Mesendoderm (in vitro differentiated cells): ENCODE measurements around the gene C11orf21.
A peak's percentile ranks its signal among the peaks of the same experiment; 100 is the strongest.

Source experiments
- DNase-seq: peaks from one replicate; pipeline ENCODE4 v3.0.0; 2013
- H2AK5ac ChIP-seq: 2 replicates; pipeline ENCODE4 v1.6.1; 2013; ENCODE audit warnings: low read length, inconsistent platforms
- H2BK120ac ChIP-seq: 2 replicates; pipeline ENCODE4 v1.6.1; 2013; ENCODE audit warnings: low read depth, mild to moderate bottlenecking, low read length, moderate library complexity, mixed read lengths
- H2BK15ac ChIP-seq: replicated peaks from 2 replicates; pipeline ENCODE4 v1.6.1; 2013; ENCODE audit warnings: low read depth, mild to moderate bottlenecking, moderate library complexity
- H2BK5ac ChIP-seq: 2 replicates; pipeline ENCODE4 v1.6.1; 2013; ENCODE audit warnings: low read length, inconsistent platforms
- H3K18ac ChIP-seq: 2 replicates; pipeline ENCODE4 v1.6.1; 2013; ENCODE audit warnings: mild to moderate bottlenecking, low read length, mixed read lengths
- H3K23ac ChIP-seq: one replicate; pipeline ENCODE4 v1.6.1; 2013; ENCODE audit warnings: low read length
- H3K27ac ChIP-seq: 2 replicates; pipeline ENCODE4 v1.5.1; 2013; ENCODE audit warnings: low read depth, mild to moderate bottlenecking, inconsistent platforms, low read length, moderate library complexity
- H3K27me3 ChIP-seq: 2 replicates; pipeline ENCODE4 v1.6.1; 2013; ENCODE audit warnings: low read length, control low read depth, mild to moderate bottlenecking, inconsistent platforms; ENCODE audit not compliant: insufficient read depth, poor library complexity
- H3K36me3 ChIP-seq: 2 replicates; pipeline ENCODE4 v1.6.1; 2013; ENCODE audit warnings: low read length, inconsistent platforms; ENCODE audit not compliant: control insufficient read depth, insufficient read depth
- H3K4ac ChIP-seq: one replicate; pipeline ENCODE4 v1.6.1; 2013; ENCODE audit warnings: low read depth, mild to moderate bottlenecking, low read length, moderate library complexity
- H3K4me1 ChIP-seq: 2 replicates; pipeline ENCODE4 v1.6.1; 2013; ENCODE audit warnings: low read depth, low read length, inconsistent platforms; ENCODE audit not compliant: control insufficient read depth
- H3K4me2 ChIP-seq: 2 replicates; pipeline ENCODE4 v1.6.1; 2013; ENCODE audit warnings: low read length
- H3K4me3 ChIP-seq: 2 replicates; pipeline ENCODE4 v1.5.1; 2013; ENCODE audit warnings: mild to moderate bottlenecking, low read length
- H3K56ac ChIP-seq: one replicate; pipeline ENCODE4 v1.6.1; 2013; ENCODE audit warnings: low read length
- H3K79me1 ChIP-seq: 2 replicates; pipeline ENCODE4 v1.6.1; 2013; ENCODE audit warnings: low read length, inconsistent platforms
- H3K79me2 ChIP-seq: 2 replicates; pipeline ENCODE4 v1.6.1; 2013; ENCODE audit warnings: mild to moderate bottlenecking, low read length; ENCODE audit not compliant: control insufficient read depth, insufficient read depth
- H3K9ac ChIP-seq: 2 replicates; pipeline ENCODE4 v1.6.1; 2013; ENCODE audit warnings: low read length, inconsistent platforms
- H4K5ac ChIP-seq: one replicate; pipeline ENCODE4 v1.6.1; 2013; ENCODE audit warnings: low read length
- H4K8ac ChIP-seq: one replicate; pipeline ENCODE4 v1.6.1; 2013; ENCODE audit warnings: low read depth, mild to moderate bottlenecking, control low read depth, low read length, moderate library complexity
- WGBS: extraction: QIAGEN DNeasy Blood & Tissue Kit; methylation state at CpG from one replicate; pipeline ENCODE4 v1.1.7; 2013; ENCODE audit warnings: low lambda C conversion rate, missing lambda C conversion rate; ENCODE audit not compliant: insufficient coverage; ENCODE audit errors: extremely low coverage; 5-methylcytosine and 5-hydroxymethylcytosine counted together

C11orf21 gene

DNA sequence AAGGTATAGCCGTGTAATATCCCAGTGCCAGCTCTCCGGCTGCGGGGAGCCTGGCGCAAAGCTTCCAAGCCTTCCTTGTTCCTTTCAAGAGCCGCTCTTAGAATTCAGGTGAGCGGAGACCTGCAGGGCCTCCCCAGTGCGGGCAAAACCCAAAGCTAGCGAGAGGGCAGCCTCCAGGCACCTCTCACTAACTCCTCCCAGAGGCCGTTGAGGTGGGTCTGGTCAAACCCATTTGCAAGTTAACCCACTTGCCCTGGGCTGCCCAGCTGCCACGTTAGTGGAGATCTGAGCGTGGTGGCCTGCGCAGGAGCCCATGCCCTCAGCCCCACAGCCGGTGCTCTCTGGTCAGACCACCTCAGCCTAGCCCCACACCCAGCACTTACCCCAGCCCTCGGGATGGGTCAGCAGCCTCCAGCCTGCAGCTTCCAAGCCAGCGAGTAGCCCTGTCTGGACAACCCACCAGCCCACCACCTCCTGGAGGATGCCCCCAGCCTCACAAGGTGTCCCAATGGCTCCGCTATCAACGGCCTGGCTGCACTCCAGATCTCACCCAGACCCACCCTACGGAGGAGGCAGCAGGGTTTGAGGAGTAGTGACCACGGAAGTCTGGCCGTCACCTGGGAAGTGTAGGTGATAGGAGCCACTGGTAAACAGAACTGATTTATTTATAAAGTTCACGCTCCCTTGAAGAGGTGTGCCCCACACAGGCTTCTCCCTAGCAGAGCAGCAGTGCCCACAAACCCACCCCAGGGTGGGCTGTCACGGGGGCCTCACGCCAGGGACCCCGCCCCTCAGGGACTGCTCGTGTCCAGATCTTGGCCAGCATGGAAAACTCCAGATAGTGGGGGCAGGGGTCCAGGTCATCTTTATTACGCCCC lies 33.6 kb downstream of the C11orf21 start:
- no CpG with 5 or more reads among the region's 26 CpGs for WGBS

DNA sequence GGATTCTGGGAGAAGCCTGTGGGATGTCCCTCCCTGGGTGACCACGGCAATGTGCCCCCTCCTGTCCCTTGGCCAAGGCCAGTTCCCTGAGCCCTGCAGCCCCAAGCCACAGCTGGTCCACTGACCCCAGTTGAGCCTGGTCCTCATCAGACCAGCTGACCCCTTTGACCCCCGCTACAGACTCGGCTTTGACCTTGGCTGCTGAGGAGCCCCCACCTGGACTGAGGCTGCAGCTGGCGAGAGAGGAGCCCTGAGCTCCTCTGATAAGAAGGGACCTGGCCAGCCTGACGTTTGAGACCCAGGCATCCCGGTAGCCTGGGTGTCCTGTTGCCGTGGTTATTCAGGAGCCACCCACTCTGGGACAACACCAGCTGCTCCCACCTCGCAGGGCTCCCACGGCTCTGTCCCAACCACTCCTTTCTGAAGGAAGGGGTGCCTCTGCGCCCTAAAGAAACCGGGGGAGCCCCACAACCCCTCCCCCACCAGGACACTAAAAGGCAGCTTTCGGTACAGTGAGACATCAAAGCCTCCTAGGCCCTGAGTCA lies 34.3 kb downstream of the C11orf21 start:
- H2AK5ac ChIP-seq, result no peak overlapping the region
- no peak overlapping the region for H3K9ac ChIP-seq
- no peak overlapping the region for H2BK15ac ChIP-seq
- no peaks in the 10 kb centered on the region for H3K4me1 ChIP-seq
- no peak overlapping the region for H3K56ac ChIP-seq
- H3K23ac ChIP-seq, result no peak overlapping the region
- H3K79me2 ChIP-seq, result no peaks in the 10 kb centered on the region
- H3K4ac ChIP-seq, result no peak overlapping the region
- no peak overlapping the region for H3K4me3 ChIP-seq
- H3K4me2 ChIP-seq, result no peak overlapping the region
- no peaks in the 10 kb centered on the region for H3K79me1 ChIP-seq
- no peak overlapping the region for H4K8ac ChIP-seq
- H4K5ac ChIP-seq, result no peak overlapping the region
- H3K27ac ChIP-seq, result no peak overlapping the region
- H3K18ac ChIP-seq, result no peak overlapping the region
- peaks cover 28% of the 10 kb centered on the region for H3K27me3 ChIP-seq
- no peak overlapping the region for H2BK120ac ChIP-seq
- H2BK5ac ChIP-seq, result no peak overlapping the region
- no CpG with 5 or more reads among the region's 12 CpGs for WGBS
- DNase-seq, result no peak
- no peaks in the 10 kb centered on the region for H3K36me3 ChIP-seq

More for the DNA sequence above, 33.6 kb downstream of the C11orf21 start:
- DNase-seq, result no peak
- no peak overlapping the region for H3K27ac ChIP-seq
- H3K79me1 ChIP-seq, result no peaks in the 10 kb centered on the region
- no peak overlapping the region for H3K18ac ChIP-seq
- no peak overlapping the region for H2BK15ac ChIP-seq
- H3K27me3 ChIP-seq, result peaks cover 28% of the 10 kb centered on the region
- H2AK5ac ChIP-seq, result no peak overlapping the region
- H3K79me2 ChIP-seq, result no peaks in the 10 kb centered on the region
- no peak overlapping the region for H3K23ac ChIP-seq
- H2BK120ac ChIP-seq, result no peak overlapping the region
- no peak overlapping the region for H4K8ac ChIP-seq
- no peak overlapping the region for H2BK5ac ChIP-seq
- H3K4me1 ChIP-seq, result no peaks in the 10 kb centered on the region
- no peak overlapping the region for H3K9ac ChIP-seq
- H3K4me2 ChIP-seq, result peak overlapping the region; percentile 7
- no peak overlapping the region for H3K4me3 ChIP-seq
- H3K36me3 ChIP-seq, result no peaks in the 10 kb centered on the region
- no peak overlapping the region for H4K5ac ChIP-seq
- H3K56ac ChIP-seq, result no peak overlapping the region
- H3K4ac ChIP-seq, result no peak overlapping the region

DNA sequence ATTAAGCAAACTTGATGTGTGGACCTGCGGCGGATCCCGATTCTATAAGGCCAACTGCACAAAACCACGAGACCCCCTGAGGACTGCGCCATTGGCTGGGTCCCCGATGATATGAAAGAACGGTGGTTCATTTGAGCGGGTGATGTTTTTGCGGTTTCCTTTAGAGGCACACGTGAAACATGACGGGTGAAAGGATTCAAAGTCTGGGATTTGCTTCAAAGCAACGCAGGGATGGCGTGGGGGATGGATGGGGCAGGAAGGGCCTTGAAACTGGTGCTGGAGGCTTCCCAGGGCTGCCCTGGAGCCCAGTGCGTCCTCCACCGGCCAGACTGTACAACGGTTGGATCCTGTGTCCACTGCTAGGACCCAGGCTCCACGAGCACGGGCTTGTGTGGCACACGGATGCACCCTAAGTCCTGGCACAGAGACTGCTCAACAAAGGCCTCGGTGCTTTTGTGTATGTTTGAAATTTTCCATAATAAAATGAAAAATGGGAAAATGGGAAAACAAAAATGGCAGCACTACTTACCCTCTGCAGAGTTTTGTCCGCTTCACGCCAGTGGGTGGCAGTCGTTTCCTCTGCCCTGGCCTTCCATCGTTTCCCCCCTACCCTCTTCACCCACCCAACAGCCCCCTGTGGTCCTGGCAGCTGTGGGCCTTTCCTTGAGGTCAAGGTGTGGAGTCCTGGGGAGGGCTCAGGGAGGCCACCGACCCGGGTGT lies 35.0 kb downstream of the C11orf21 start:
- DNase-seq, result no peak
- no peak overlapping the region for H4K8ac ChIP-seq
- no peak overlapping the region for H3K23ac ChIP-seq
- H3K79me2 ChIP-seq, result no peaks in the 10 kb centered on the region
- no peak overlapping the region for H3K4ac ChIP-seq
- H3K27me3 ChIP-seq, result peaks cover 22% of the 10 kb centered on the region
- no CpG with 5 or more reads among the region's 26 CpGs for WGBS
- no peak overlapping the region for H3K56ac ChIP-seq
- H2BK5ac ChIP-seq, result no peak overlapping the region
- H2AK5ac ChIP-seq, result no peak overlapping the region
- H2BK15ac ChIP-seq, result no peak overlapping the region
- H3K4me1 ChIP-seq, result no peaks in the 10 kb centered on the region
- no peak overlapping the region for H3K27ac ChIP-seq
- H4K5ac ChIP-seq, result no peak overlapping the region
- H3K4me2 ChIP-seq, result no peak overlapping the region
- H3K4me3 ChIP-seq, result no peak overlapping the region
- no peak overlapping the region for H3K9ac ChIP-seq
- H2BK120ac ChIP-seq, result no peak overlapping the region
- no peak overlapping the region for H3K18ac ChIP-seq
- H3K79me1 ChIP-seq, result no peaks in the 10 kb centered on the region
- no peaks in the 10 kb centered on the region for H3K36me3 ChIP-seq

DNA sequence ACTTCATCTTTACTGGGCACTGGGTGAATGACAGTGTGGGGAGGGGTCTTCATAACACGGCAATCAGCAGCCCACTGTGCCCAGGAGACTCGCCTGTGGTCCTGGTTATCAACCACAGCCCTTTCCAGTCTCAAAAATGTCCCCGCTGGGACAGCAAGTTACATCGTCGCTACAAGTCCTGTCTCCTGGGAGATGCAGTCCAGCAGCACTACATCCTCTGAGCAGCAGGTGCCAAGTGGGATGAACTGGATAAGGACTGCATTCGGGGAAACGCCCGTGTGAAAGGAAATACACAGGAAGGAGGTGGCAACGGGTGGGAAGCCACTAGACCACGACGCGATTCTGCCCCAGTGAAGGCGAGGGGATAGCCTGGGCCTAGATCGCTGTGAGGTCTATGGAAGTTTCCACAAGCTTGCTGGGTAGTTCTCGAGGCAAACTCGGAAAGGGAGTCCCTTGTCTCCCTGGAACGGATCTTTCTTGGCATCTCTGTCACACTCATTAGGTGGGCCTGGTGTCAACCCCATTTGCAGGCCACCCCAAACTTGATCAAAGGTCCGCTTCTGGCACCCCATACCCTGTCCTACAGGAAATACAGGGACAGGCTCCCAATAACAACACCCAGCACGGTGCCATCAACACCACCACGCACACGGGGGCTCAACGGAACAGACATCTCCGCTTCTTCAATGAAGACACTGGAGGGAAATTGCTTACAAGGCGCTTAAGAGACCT lies 35.7 kb downstream of the C11orf21 start:
- H3K23ac ChIP-seq, result no peak overlapping the region
- H3K4me3 ChIP-seq, result no peak overlapping the region
- no peaks in the 10 kb centered on the region for H3K36me3 ChIP-seq
- no peak overlapping the region for H3K4ac ChIP-seq
- H3K79me2 ChIP-seq, result no peaks in the 10 kb centered on the region
- no peak overlapping the region for H3K18ac ChIP-seq
- H3K27me3 ChIP-seq, result peaks cover 17% of the 10 kb centered on the region
- DNase-seq, result no peak
- no peaks in the 10 kb centered on the region for H3K79me1 ChIP-seq
- no peak overlapping the region for H4K8ac ChIP-seq
- H2BK5ac ChIP-seq, result no peak overlapping the region
- H4K5ac ChIP-seq, result no peak overlapping the region
- H3K56ac ChIP-seq, result no peak overlapping the region
- H3K27ac ChIP-seq, result no peak overlapping the region
- no peak overlapping the region for H3K9ac ChIP-seq
- no peaks in the 10 kb centered on the region for H3K4me1 ChIP-seq
- WGBS, result no CpG with 5 or more reads among the region's 24 CpGs
- no peak overlapping the region for H3K4me2 ChIP-seq
- H2BK15ac ChIP-seq, result no peak overlapping the region
- H2AK5ac ChIP-seq, result no peak overlapping the region
- no peak overlapping the region for H2BK120ac ChIP-seq

DNA sequence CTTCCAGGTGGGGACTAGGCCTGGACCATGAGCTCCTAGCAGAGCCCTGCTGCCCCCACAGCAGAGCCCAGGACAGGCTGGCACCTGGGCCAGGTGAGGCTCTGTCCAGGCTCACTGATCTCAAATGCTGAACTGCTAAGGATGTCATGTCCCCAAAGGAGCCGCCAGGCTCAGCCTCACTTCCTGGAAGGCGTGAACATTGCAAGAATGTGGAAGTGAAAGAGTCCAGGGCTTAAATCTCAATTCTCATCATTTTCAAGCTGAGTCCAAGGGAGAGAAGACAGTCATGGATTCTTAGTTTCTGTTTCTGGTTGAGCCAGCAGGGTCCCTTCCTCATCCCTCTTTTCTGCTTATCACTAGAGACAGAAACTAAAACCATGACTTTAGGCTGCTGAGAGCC lies 36.3 kb downstream of the C11orf21 start:
- Histone ChIP-seq H3K27ac (no peak overlapping the region), H3K79me2 (no peaks in the 10 kb centered on the region), H4K8ac (no peak overlapping the region), H3K9ac (no peak overlapping the region), H3K27me3 (peaks cover 12% of the 10 kb centered on the region), H4K5ac (no peak overlapping the region), H2AK5ac (no peak overlapping the region), H2BK5ac (no peak overlapping the region), H3K56ac (no peak overlapping the region), H3K4me3 (no peak overlapping the region), H2BK120ac (no peak overlapping the region), H3K79me1 (no peaks in the 10 kb centered on the region), H2BK15ac (no peak overlapping the region), H3K4ac (no peak overlapping the region), H3K18ac (no peak overlapping the region), H3K4me2 (no peak overlapping the region), H3K23ac (no peak overlapping the region), H3K36me3 (no peaks in the 10 kb centered on the region), H3K4me1 (no peaks in the 10 kb centered on the region)
- no peak for DNase-seq
- no CpG with 5 or more reads among the region's 2 CpGs for WGBS
